OCI-LY1 (cell line): Measurements from ENCODE around the gene CYP26A1.

Source experiments
- H2AFZ ChIP-seq: fragments of 200-600 bp; sonication (generic), shearing (Covaris generic); 2 replicates; pipeline ENCODE4 v1.6.0; 2014; ENCODE audit warnings: antibody characterized with exemption, mild to moderate bottlenecking, low read length
- H3F3A ChIP-seq: fragments of 200-600 bp; sonication (generic), shearing (Covaris generic); 2 replicates; pipeline ENCODE4 v1.6.0; 2014; ENCODE audit warnings: mild to moderate bottlenecking, antibody characterized with exemption, low read length, moderate library complexity; ENCODE audit not compliant: insufficient read depth
- H3K27ac ChIP-seq: fragments of 200-600 bp; sonication (generic); 2 replicates; pipeline ENCODE4 v1.5.1; 2014; ENCODE audit warnings: low read length, mixed run types, mild to moderate bottlenecking, low read depth; ENCODE audit not compliant: poor library complexity, severe bottlenecking
- H3K27me3 ChIP-seq: fragments of 200-600 bp; sonication (generic); 2 replicates; pipeline ENCODE4 v1.6.0; 2014; ENCODE audit warnings: antibody characterized with exemption, mild to moderate bottlenecking, low read length, moderate library complexity; ENCODE audit not compliant: insufficient read depth
- H3K36me3 ChIP-seq: fragments of 200-600 bp; sonication (generic); 2 replicates; pipeline ENCODE4 v1.6.1; 2014; ENCODE audit warnings: mild to moderate bottlenecking, antibody characterized with exemption, low read length, moderate library complexity, mixed read lengths; ENCODE audit not compliant: insufficient read depth
- H3K4me1 ChIP-seq: fragments of 200-600 bp; sonication (generic); 2 replicates; pipeline ENCODE4 v1.5.1; 2014; ENCODE audit warnings: mild to moderate bottlenecking, low read length, moderate library complexity; ENCODE audit not compliant: insufficient read depth, severe bottlenecking
- H3K4me2 ChIP-seq: fragments of 200-600 bp; sonication (generic), shearing (Covaris generic); 2 replicates; pipeline ENCODE4 v1.6.1; 2014; ENCODE audit warnings: low read length
- H3K4me3 ChIP-seq: fragments of 200-600 bp; sonication (generic); 2 replicates; pipeline ENCODE4 v1.5.1; 2014; ENCODE audit warnings: low read length, low read depth, mild to moderate bottlenecking, mixed read lengths; ENCODE audit not compliant: poor library complexity, severe bottlenecking
- H3K79me2 ChIP-seq: fragments of 200-600 bp; shearing (Covaris generic); 2 replicates; pipeline ENCODE4 v1.6.1; 2016; ENCODE audit warnings: mixed run types, low read length, mixed read lengths; ENCODE audit not compliant: insufficient read depth
- H3K9ac ChIP-seq: fragments of 200-600 bp; sonication (generic), shearing (Covaris generic); 2 replicates; pipeline ENCODE4 v1.6.1; 2014; ENCODE audit warnings: mild to moderate bottlenecking, low read length, mixed read lengths
- H3K9me2 ChIP-seq: fragments of 200-600 bp; sonication (generic), shearing (Covaris generic); 2 replicates; pipeline ENCODE4 v1.6.1; 2014; ENCODE audit warnings: low read depth, mild to moderate bottlenecking, low read length, mixed read lengths
- H3K9me3 ChIP-seq: fragments of 200-600 bp; shearing (Covaris generic); 2 replicates; pipeline ENCODE4 v1.6.1; 2014; ENCODE audit warnings: low read length, mixed read lengths
- H4K20me1 ChIP-seq: fragments of 200-600 bp; sonication (generic), shearing (Covaris generic); 2 replicates; pipeline ENCODE4 v1.6.0; 2016; ENCODE audit warnings: mild to moderate bottlenecking, low read length; ENCODE audit not compliant: insufficient read depth
- CTCF ChIP-seq: fragments of 200-600 bp; sonication (generic), shearing (Covaris generic); IDR thresholded peaks from 2 replicates; pipeline ENCODE4 v1.5.1; 2017; ENCODE audit warnings: mild to moderate bottlenecking, antibody characterized with exemption, low read length, moderate library complexity, mixed read lengths
- EZH2 ChIP-seq: fragments of 200-600 bp; sonication (generic), shearing (Covaris generic); IDR thresholded peaks from 2 replicates; pipeline ENCODE4 v1.8.0; 2017; ENCODE audit warnings: borderline replicate concordance, mixed run types, mild to moderate bottlenecking, antibody characterized with exemption, low read length, moderate library complexity, mixed read lengths

Gene CYP26A1

GRCh38 chr10:93073539-93074146 lies at the start of gene CYP26A1:
CYP26A1 (plus strand) TSS chr10:93073893; CDS start chr10:93073935, 42 bp downstream.
- H3K4me2 ChIP-seq: peak within 1 kb of the TSS; percentile 35
- no peaks in the 10 kb centered on the region for H3K9me3 ChIP-seq
- H3K36me3 ChIP-seq: no peaks in the 10 kb centered on the region
- H3K79me2 ChIP-seq: no peaks in the 10 kb centered on the region
- no peaks in the 10 kb centered on the region for H3F3A ChIP-seq
- no peak within 1 kb of the TSS for H3K9ac ChIP-seq
- TF ChIP-seq EZH2 (no peak), CTCF (no peak)
- H3K4me1 ChIP-seq: no peaks in the 10 kb centered on the region
- H4K20me1 ChIP-seq: no peaks in the 10 kb centered on the region
- no peaks in the 10 kb centered on the region for H3K27me3 ChIP-seq
- no peaks in the 10 kb centered on the region for H3K9me2 ChIP-seq
- peak within 1 kb of the TSS; percentile 32 for H3K4me3 ChIP-seq
- no peak within 1 kb of the TSS for H3K27ac ChIP-seq
- H2AFZ ChIP-seq: no peak within 1 kb of the TSS

GRCh38 chr10:93026072-93026471 lies 47.6 kb upstream of the CYP26A1 start:
- TF ChIP-seq EZH2 (no peak), CTCF (no peak)
- no peaks in the 10 kb centered on the region for H3K36me3 ChIP-seq
- H3K27me3 ChIP-seq: no peaks in the 10 kb centered on the region
- no peaks in the 10 kb centered on the region for H3K79me2 ChIP-seq
- no peaks in the 10 kb centered on the region for H4K20me1 ChIP-seq
- no peaks in the 10 kb centered on the region for H3K9me2 ChIP-seq
- H3K4me2 ChIP-seq: no peak overlapping the region
- H3K9me3 ChIP-seq: no peaks in the 10 kb centered on the region
- H3K27ac ChIP-seq: no peak overlapping the region
- H3K4me3 ChIP-seq: no peak overlapping the region
- H3F3A ChIP-seq: no peaks in the 10 kb centered on the region
- no peaks in the 10 kb centered on the region for H3K4me1 ChIP-seq
- no peak overlapping the region for H3K9ac ChIP-seq
- no peak overlapping the region for H2AFZ ChIP-seq

GRCh38 chr10:93027508-93027907 lies 46.2 kb upstream of the CYP26A1 start:
- Histone ChIP-seq H3K79me2 (no peaks in the 10 kb centered on the region), H3K4me2 (no peak overlapping the region), H2AFZ (no peak overlapping the region), H3K4me1 (no peaks in the 10 kb centered on the region), H3K27me3 (no peaks in the 10 kb centered on the region), H4K20me1 (no peaks in the 10 kb centered on the region), H3K9ac (no peak overlapping the region), H3K9me2 (no peaks in the 10 kb centered on the region), H3K9me3 (no peaks in the 10 kb centered on the region), H3F3A (no peaks in the 10 kb centered on the region), H3K36me3 (no peaks in the 10 kb centered on the region), H3K4me3 (no peak overlapping the region), H3K27ac (no peak overlapping the region)
- no peak for TF ChIP-seq EZH2

DNA sequence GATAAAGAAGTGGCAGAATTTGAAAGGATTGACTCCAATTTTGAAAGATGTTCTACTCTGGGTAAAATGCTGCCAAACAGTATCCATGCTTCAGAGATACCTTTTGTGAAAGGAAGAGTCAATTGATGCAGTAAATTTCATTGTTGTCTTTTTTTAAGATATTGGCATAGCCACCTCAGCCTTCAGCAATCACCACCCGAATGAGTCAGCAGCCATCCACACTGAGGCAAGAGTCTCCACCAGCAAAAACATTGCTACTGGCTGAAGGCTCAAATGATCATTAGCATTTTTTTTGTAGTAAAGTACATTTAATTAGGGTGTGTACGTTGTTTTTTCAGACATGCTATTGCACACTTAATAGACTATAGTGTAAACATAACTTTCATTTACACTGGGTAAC lies 44.8 kb upstream of the CYP26A1 start:
- no peak overlapping the region for H2AFZ ChIP-seq
- no peaks in the 10 kb centered on the region for H3K79me2 ChIP-seq
- H3K36me3 ChIP-seq: no peaks in the 10 kb centered on the region
- no peaks in the 10 kb centered on the region for H3K4me1 ChIP-seq
- no peak for TF ChIP-seq EZH2
- no peak for TF ChIP-seq CTCF
- no peak overlapping the region for H3K4me3 ChIP-seq
- H3K4me2 ChIP-seq: no peak overlapping the region
- H3K9me3 ChIP-seq: no peaks in the 10 kb centered on the region
- H3F3A ChIP-seq: no peaks in the 10 kb centered on the region
- H3K27ac ChIP-seq: no peak overlapping the region
- no peaks in the 10 kb centered on the region for H3K27me3 ChIP-seq
- H4K20me1 ChIP-seq: no peaks in the 10 kb centered on the region
- H3K9me2 ChIP-seq: no peaks in the 10 kb centered on the region
- no peak overlapping the region for H3K9ac ChIP-seq
